Measurements from ENCODE around the gene ARRDC2.
A peak's percentile ranks its signal among the peaks of the same experiment; 100 is the strongest.
"Not testable (repeated sequence)": the region's sequence is repeated elsewhere in the genome, so short reads cannot be mapped to it uniquely, and the experiment has no call there.

The ARRDC2 gene

DNA sequence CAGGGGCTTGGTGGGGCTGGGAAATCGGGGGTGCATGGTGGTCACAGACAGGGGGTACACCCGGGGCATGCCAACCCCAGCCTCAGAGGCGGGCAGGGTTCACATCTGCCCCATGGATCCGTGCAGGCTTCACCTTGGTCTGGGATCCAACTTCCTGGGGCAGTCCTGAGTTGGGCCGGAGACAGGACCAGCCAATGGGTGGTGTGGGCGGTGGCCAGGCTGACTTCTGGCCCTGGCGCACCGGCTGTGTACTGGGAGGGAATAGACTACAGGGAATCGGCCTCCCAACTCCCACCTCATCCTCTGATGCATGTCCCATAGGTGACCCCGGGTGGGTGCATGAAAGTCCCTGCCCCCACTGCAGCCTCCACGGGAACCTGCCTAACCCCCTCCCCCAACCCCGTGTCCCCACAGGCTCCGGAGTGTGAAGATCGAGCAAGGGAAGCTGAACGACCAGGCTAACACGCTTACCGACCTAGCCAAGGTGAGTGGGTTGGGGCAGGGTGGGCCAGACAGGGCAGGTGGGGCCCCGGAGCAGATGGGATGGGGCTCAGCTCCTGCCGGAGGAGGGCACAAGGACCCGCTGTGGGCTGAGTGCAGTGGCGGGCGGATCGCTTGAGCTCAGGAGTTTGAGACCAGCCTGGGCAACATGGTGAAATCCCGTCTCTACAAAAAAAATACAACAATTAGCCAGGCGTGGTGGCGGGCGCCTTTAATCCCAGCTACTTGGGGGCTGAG, 14.7 kb upstream of the ARRDC2 start:
- no peak for DNase-seq

- peak; percentile 58 for DNase-seq
These were observed 11.1 kb upstream of the ARRDC2 start for GRCh38 chr19:17996826-17997316.

- no peak for DNase-seq
These were observed 9.8 kb upstream of the ARRDC2 start for GRCh38 chr19:17997969-17998826.

DNA sequence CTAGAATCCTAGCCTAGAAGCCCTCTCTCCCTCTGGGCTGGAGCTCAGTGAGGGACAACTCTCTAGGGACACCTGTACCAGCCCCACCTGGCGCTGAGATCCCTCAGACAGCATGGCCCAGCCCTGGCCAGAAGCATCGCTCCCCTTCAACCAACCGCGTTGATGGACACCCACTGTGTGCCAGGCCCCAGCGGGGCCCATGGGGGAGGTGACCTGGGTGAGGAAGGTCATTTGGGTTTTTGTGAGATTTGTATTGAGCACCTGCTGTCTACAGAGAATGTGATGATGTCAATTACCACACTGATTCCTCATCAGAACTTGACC, 9.2 kb upstream of the ARRDC2 start:
- no peak for DNase-seq

- no peak for DNase-seq
These were observed 8.1 kb upstream of the ARRDC2 start for GRCh38 chr19:17999684-18000479.

DNA sequence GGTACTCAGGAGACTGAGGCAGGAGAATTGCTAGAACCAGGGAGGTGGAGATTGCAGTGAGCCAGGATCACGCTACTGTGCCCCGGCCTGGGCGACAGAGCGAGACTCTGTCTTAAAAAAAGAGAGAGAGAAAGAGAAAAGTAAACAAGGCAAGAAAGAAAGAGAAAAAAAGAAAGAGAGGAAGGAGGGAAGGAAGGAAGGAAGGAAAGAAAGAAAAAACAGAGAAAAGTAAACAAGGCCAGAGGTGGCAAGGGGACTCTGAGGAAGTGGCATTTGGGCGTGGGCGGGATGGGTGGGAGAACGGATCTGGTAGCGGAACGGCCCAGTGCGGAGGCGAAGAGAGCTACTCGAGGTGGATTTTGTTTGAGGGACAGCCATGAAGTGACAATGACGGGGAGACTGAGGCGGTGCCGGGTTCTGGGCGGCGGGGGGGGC, 7.5 kb upstream of the ARRDC2 start:
- DNase-seq, result no peak

GRCh38 chr19:18000915-18001776, 6.8 kb upstream of the ARRDC2 start:
- peak; percentile 16 for DNase-seq

DNA sequence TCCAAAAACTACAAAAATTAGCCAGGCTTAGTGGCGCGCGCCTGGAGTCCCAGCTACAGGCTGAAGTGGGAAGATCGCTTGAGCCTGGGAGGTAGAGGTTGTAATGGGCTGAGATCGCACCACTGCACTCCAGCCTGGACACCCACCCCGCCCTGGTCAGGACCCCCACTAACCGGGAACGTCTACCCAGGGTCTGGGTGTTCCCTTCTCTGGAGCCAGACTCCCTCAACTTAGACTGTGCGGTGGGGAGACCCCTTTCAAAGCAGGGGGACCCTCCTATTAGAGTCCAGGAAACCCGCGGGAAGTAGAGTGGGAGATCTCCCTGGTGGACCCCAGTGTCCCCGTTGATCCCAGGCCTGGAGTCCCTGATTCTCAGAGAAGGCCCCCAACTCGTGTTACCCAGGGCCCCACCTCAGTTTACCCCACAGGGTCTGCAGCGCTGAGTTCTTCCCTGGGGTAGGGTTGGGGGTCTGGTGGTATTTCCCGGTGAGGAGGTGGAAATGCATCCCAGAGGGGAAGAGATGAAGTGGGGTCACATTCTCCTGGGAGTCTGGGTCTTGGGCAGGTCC, 6.1 kb upstream of the ARRDC2 start:
- no peak for DNase-seq

DNA sequence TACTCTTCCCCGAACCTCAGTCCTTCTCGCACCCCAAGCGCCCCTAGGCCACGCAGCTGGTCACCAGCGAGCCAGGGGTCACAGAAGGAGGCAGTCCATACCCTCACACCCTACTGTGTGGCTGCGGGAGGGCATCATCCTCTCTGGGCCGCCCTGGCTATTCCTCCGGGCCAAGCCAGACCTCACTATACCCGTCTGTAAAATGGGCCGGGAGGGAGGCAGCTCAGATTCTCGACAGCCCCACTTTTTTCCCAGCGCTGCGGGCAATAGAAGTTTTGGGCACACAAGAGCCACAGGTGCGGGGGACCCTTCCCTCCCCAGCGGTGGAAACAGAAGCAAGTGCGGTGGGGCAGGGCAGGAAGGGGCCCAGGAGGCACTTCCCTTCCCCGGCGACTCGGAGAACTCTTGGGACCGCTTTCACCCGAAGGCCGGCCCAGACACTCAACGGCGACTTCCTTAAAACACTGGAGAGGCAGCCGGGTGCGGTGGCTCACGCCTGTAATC, 5.6 kb upstream of the ARRDC2 start:
- DNase-seq, result no peak

DNA sequence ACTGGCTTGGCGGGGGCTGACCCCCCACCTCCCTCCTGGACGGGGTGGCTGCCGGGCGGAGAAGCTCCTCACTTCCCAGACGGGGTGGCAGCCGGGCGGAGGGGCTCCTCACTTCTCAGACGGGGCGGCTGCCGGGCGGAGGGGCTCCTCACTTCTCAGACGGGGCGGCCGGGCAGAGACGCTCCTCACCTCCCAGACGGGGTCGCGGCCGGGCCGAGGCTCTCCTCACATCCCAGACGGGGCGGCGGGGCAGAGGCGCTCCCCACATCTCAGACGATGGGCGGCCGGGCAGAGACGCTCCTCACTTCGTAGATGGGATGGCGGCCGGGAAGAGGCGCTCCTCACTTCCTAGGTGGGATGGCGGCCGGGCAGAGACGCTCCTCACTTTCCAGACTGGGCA, 2.2 kb upstream of the ARRDC2 start:
- DNase-seq, result not testable (repeated sequence)

DNA sequence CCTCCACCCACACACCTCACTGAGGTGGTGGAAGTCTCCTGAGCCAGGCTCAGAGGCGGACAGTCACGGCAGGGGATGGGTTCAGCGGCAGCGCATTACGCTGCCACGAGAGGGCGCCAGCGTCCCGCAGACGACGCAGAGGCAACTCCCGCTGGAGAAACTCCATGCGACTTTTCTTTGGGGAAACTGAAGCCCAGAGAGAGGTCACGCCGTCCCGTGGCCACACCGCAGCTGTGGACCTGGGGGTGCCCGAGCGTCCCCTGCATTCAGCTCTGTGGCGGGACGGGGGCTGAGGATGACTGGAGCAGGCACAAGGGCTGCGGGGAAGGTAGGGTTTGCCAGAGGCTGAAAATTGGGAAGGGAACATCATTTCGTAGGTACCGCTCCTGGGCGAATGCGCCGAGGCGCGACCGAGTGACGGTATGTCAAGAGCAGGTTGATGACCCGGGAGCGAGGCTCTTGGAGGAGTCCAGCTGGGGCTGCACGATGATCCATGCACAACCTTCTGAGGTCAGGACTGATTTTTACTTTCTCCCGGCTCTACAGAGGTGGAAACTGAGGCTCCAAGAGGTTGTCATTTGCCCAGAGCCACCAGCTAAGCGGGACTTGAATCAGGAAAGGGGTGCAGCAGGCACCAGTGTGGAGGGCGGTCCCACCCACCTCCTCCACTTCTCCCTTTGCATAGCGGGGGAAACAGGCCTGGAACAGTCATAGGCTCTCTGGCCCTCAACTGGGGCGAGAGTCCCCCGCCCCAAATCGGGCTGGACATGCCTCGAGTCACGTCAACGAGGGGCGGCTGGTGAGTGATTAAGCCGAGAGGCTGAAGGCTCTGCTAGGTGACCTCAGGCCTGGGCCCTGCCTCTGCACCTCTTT, 690 bp upstream of the ARRDC2 start:
- DNase-seq, result peak; percentile 70

- DNase-seq, result no peak
These were observed 844 bp downstream of the ARRDC2 start for GRCh38 chr19:18008814-18009213.

GRCh38 chr19:18009412-18010066, 1.6 kb downstream of the ARRDC2 start:
- DNase-seq, result no peak

GRCh38 chr19:18010149-18010548, 2.2 kb downstream of the ARRDC2 start:
- no peak for DNase-seq

- no peak for DNase-seq
These were observed 5.5 kb downstream of the ARRDC2 start for GRCh38 chr19:18013210-18014111.

DNA sequence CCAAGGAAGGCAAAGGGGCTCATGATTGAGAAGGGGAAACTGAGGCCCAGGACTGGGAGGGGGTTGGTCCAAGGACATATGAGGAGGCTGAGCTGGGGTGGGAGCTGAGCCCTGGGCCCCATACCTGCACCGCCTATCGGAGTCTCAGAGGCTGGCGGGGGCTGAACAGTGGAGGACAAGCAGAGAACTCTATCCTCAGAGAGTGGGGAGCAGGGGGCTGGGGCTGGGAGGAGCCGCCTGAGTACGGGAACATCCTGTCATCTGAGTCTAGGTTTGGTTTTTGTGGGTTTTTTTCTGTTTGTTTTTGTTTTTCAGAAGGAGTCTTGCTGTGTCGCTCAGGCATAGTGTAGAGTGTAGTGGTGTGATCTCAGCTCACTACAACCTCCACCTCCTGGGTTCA, 6.2 kb downstream of the ARRDC2 start:
- no peak for DNase-seq

- DNase-seq, result no peak
These were observed 8.4 kb downstream of the ARRDC2 start for GRCh38 chr19:18016209-18016910.

Data from NCI-H2107 (cell line).